Astrocyte (in vitro differentiated cells and primary cell): Measurements from ENCODE around the gene CATSPER4. TPM values are rescaled to one million over a fixed set of nuclear protein-coding genes. Genes with fewer than 3 reads are reported as not detected.

Experiments used
- DNase-seq: peaks from one replicate; pipeline ENCODE4 v3.0.0-alpha.2; 2010; ENCODE audit warnings: low read depth
- FAIRE-seq: peaks from 2 replicates; lab custom pipeline; 2011; peaks lifted over from hg19 to GRCh38; lab: Jason Lieb, UNC
- H2AFZ ChIP-seq: 2 replicates; pipeline ENCODE4 v1.6.0; 2012; ENCODE audit warnings: low read depth, low read length, inconsistent platforms
- H3K27ac ChIP-seq: 2 replicates; pipeline ENCODE4 v1.5.1; 2011; ENCODE audit warnings: low read depth, low read length, inconsistent platforms
- H3K27me3 ChIP-seq: 2 replicates; pipeline ENCODE4 v1.6.0; 2011; ENCODE audit warnings: low read length, inconsistent platforms; ENCODE audit not compliant: insufficient read depth
- H3K36me3 ChIP-seq: 2 replicates; pipeline ENCODE4 v1.5.1; 2011; ENCODE audit warnings: low read length, inconsistent platforms; ENCODE audit not compliant: insufficient read depth
- H3K4me1 ChIP-seq: 2 replicates; pipeline ENCODE4 v1.5.1; 2011; ENCODE audit warnings: low read length, inconsistent platforms; ENCODE audit not compliant: insufficient read depth
- H3K4me2 ChIP-seq: 2 replicates; pipeline ENCODE4 v1.6.0; 2012; ENCODE audit warnings: low read length, inconsistent platforms
- H3K4me3 ChIP-seq: 2 replicates; pipeline ENCODE4 v1.5.1; 2011; ENCODE audit warnings: low read depth, mild to moderate bottlenecking, low read length, inconsistent platforms; ENCODE audit not compliant: insufficient read depth
- H3K79me2 ChIP-seq: 2 replicates; pipeline ENCODE4 v1.6.0; 2012; ENCODE audit warnings: mild to moderate bottlenecking, low read length, inconsistent platforms; ENCODE audit not compliant: insufficient read depth
- H3K9ac ChIP-seq: 2 replicates; pipeline ENCODE4 v1.6.0; 2012; ENCODE audit warnings: mild to moderate bottlenecking, low read length, inconsistent platforms
- H3K9me3 ChIP-seq: 2 replicates; pipeline ENCODE4 v1.5.1; 2012; ENCODE audit warnings: low read depth, mild to moderate bottlenecking, low read length, inconsistent platforms; ENCODE audit not compliant: insufficient read depth
- H4K20me1 ChIP-seq: 2 replicates; pipeline ENCODE4 v1.6.0; 2012; ENCODE audit warnings: low read length, inconsistent platforms; ENCODE audit not compliant: insufficient read depth
- H3K27ac Mint-ChIP-seq: one replicate; pipeline ENCODE4 v1.8.0; 2021; ENCODE audit warnings: mild to moderate bottlenecking, mixed read lengths; ENCODE audit not compliant: unreplicated experiment
- H3K27me3 Mint-ChIP-seq: one replicate; pipeline ENCODE4 v1.8.0; 2021; ENCODE audit warnings: low read depth, mixed read lengths; ENCODE audit not compliant: unreplicated experiment
- H3K36me3 Mint-ChIP-seq: one replicate; pipeline ENCODE4 v1.8.0; 2021; ENCODE audit warnings: low read depth, mixed read lengths; ENCODE audit not compliant: unreplicated experiment
- H3K4me1 Mint-ChIP-seq: one replicate; pipeline ENCODE4 v1.8.0; 2021; ENCODE audit warnings: low read depth, mixed read lengths; ENCODE audit not compliant: unreplicated experiment
- H3K4me3 Mint-ChIP-seq: one replicate; pipeline ENCODE4 v1.8.0; 2021; ENCODE audit warnings: mild to moderate bottlenecking, moderate library complexity, mixed read lengths; ENCODE audit not compliant: unreplicated experiment
- H3K9me3 Mint-ChIP-seq: one replicate; pipeline ENCODE4 v1.8.0; 2021; ENCODE audit warnings: mild to moderate bottlenecking, mixed read lengths; ENCODE audit not compliant: unreplicated experiment
- EZH2 ChIP-seq: IDR thresholded peaks from 2 replicates; pipeline ENCODE4 v1.6.1; 2012; ENCODE audit warnings: mild to moderate bottlenecking, low read length, inconsistent platforms; ENCODE audit not compliant: insufficient read depth
- total RNA-seq: library from RNA; stranded (reverse); gene quantifications from 2 replicates; pipeline ENCODE4 v1.2.1, GENCODE V29; 2021
- TF ChIP-seq, protein P1 (sequence below): IDR thresholded peaks from 2 replicates; pipeline ENCODE4 v1.5.1; 2011; ENCODE audit warnings: low read depth, mild to moderate bottlenecking, inconsistent platforms, low read length, moderate library complexity; ENCODE audit not compliant: insufficient read depth

CATSPER4 gene
- total RNA-seq, 1 donor from 2014 or later, result not detected

GRCh38 chr1:26233903-26234643 is 43.7 kb downstream of the CATSPER4 start, which contains the start of gene CEP85:
CEP85 (plus strand) TSS chr1:26234200; CDS start chr1:26239784, 5,584 bp downstream.
- H3K9ac ChIP-seq, result peak within 1 kb of the TSS; percentile 88
- H3K27me3 ChIP-seq, result no peaks in the 10 kb centered on the region
- H3K4me3 ChIP-seq, result peak within 1 kb of the TSS; percentile 90
- no peaks in the 10 kb centered on the region for H3K36me3 ChIP-seq
- H4K20me1 ChIP-seq, result no peaks in the 10 kb centered on the region
- H3K9me3 ChIP-seq, result no peaks in the 10 kb centered on the region
- H3K4me2 ChIP-seq, result peak within 1 kb of the TSS; percentile 95
- peaks cover 9% of the 10 kb centered on the region for H3K4me1 Mint-ChIP-seq
- H3K36me3 Mint-ChIP-seq, result no peaks in the 10 kb centered on the region
- peak within 1 kb of the TSS; percentile 81 for H3K27ac Mint-ChIP-seq
- peaks cover 2% of the 10 kb centered on the region for H3K27me3 Mint-ChIP-seq
- TF ChIP-seq, protein P1, sequence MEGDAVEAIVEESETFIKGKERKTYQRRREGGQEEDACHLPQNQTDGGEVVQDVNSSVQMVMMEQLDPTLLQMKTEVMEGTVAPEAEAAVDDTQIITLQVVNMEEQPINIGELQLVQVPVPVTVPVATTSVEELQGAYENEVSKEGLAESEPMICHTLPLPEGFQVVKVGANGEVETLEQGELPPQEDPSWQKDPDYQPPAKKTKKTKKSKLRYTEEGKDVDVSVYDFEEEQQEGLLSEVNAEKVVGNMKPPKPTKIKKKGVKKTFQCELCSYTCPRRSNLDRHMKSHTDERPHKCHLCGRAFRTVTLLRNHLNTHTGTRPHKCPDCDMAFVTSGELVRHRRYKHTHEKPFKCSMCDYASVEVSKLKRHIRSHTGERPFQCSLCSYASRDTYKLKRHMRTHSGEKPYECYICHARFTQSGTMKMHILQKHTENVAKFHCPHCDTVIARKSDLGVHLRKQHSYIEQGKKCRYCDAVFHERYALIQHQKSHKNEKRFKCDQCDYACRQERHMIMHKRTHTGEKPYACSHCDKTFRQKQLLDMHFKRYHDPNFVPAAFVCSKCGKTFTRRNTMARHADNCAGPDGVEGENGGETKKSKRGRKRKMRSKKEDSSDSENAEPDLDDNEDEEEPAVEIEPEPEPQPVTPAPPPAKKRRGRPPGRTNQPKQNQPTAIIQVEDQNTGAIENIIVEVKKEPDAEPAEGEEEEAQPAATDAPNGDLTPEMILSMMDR, result peak; percentile 58
- TF ChIP-seq EZH2, result no peak
- H3K4me3 Mint-ChIP-seq, result peak within 1 kb of the TSS; percentile 93
- peak within 1 kb of the TSS; percentile 71 for H3K27ac ChIP-seq
- peaks cover 42% of the 10 kb centered on the region for H3K79me2 ChIP-seq
- peaks cover 13% of the 10 kb centered on the region for H3K4me1 ChIP-seq
- FAIRE-seq (peak; percentile 77), DNase-seq (peak; percentile 87)
- peak within 1 kb of the TSS; percentile 98 for H2AFZ ChIP-seq
- H3K9me3 Mint-ChIP-seq, result no peaks in the 10 kb centered on the region

DNA sequence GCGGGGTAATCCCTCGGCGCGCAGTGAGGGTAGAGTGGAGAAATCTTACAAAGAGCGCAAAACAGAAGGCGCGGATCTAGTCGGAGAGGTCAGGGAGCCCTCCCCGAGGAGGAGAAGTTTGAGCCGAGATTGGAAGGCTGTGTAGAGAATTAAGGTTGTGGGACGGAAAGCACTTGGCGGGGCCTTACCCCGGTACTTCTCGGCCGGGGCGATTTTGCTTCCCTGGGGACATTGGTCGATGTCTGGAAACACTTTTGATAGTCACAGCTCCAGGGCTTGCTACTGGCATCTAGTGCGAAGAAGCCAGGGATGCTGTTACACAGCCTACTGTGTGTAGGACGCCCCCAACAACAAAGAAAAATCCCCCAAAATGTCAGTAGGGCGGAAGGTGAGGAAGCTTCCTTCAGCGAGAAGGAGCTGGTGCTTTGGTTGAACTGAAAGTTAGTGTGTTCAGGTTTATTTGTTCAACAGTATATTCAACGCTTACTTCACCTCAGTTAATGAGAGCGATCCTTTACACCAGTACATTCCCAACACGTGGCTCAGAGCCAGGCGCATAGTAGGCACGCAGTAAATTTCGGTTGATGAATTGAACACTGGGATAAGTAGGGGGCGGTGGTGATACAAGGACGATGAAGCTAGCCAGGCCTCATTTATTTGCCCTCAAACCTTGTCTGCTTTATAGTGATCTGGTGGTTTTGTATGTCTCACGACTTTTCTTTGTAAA is 44.4 kb downstream of the CATSPER4 start:
- peak overlapping the region; percentile 98 for H2AFZ ChIP-seq
- peak overlapping the region; percentile 93 for H3K4me3 Mint-ChIP-seq
- peaks cover 16% of the 10 kb centered on the region for H3K4me1 ChIP-seq
- no peaks in the 10 kb centered on the region for H3K9me3 Mint-ChIP-seq
- no peaks in the 10 kb centered on the region for H4K20me1 ChIP-seq
- H3K27me3 ChIP-seq, result no peaks in the 10 kb centered on the region
- peak overlapping the region; percentile 90 for H3K4me3 ChIP-seq
- H3K36me3 Mint-ChIP-seq, result no peaks in the 10 kb centered on the region
- H3K79me2 ChIP-seq, result peaks cover 46% of the 10 kb centered on the region
- DNase-seq, result peak; percentile 27
- H3K27me3 Mint-ChIP-seq, result peaks cover 2% of the 10 kb centered on the region
- peak overlapping the region; percentile 71 for H3K27ac ChIP-seq
- peaks cover 12% of the 10 kb centered on the region for H3K4me1 Mint-ChIP-seq
- H3K9ac ChIP-seq, result peak overlapping the region; percentile 88
- TF ChIP-seq, protein P1, result no peak
- no peak for TF ChIP-seq EZH2
- no peak for FAIRE-seq
- peak overlapping the region; percentile 81 for H3K27ac Mint-ChIP-seq
- peak overlapping the region; percentile 95 for H3K4me2 ChIP-seq
- no peaks in the 10 kb centered on the region for H3K9me3 ChIP-seq
- no peaks in the 10 kb centered on the region for H3K36me3 ChIP-seq
